ENCODE results near the gene PARD6G.

The PARD6G gene

GRCh38 chr18:80253871-80254492, 6.7 kb upstream of the PARD6G start:
- H3K4me3 ChIP-seq (ENCODE audit: low read depth, low read length) = no peak overlapping the region
- TF ChIP-seq CTCF (IDR thresholded peaks at IDR 0.05; ENCODE audit: low read depth, low read length) = no peak

DNA sequence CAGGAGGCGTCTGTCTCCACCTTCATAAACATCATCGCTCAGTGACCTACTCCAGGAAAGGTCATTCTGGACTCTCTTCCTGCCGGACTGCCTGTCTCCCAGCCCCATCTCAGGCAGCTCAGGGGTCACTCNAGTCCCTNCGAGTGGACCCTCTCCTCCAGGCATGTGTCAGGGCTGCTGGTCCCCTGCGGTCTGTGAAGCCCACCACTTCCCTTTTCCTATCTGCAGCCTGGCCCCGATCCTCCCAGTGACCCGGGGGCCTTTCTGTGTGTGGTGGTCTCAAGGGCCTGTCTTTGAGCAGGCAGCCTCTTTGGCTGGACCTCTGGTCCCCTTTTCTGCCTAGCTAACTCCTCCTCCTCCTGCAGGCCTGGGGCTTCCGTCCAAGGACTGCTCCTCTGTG, 5.9 kb upstream of the PARD6G start:
- no peak overlapping the region for H3K4me3 ChIP-seq (ENCODE audit: low read depth, low read length)
- TF ChIP-seq CTCF (IDR thresholded peaks at IDR 0.05; ENCODE audit: low read depth, low read length) = no peak

- TF ChIP-seq CTCF (IDR thresholded peaks at IDR 0.05; ENCODE audit: low read depth, low read length) = no peak
- H3K4me3 ChIP-seq (ENCODE audit: low read depth, low read length) = no peak overlapping the region
These were observed 4.8 kb upstream of the PARD6G start for GRCh38 chr18:80252136-80252535.

DNA sequence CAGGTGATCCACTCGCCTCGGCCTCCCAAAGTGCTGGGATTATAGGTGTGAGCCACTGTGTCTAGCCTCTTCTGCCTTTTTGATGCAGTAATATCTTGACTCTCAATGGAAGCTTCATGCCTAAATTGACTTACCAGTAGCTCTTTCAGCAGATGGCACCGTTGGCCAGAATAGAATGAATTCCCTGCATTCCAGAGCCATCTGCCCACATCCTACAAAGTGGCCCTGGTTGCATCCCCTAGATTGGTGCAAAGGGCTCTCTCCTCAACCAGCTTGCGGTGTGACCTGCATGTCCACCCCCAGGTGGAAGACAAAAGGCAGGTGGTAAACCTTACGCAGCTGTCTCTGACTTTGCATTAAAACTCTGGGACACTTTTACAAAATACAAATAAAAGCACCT, 4.4 kb upstream of the PARD6G start:
- no peak overlapping the region for H3K4me3 ChIP-seq (ENCODE audit: low read depth, low read length)

DNA sequence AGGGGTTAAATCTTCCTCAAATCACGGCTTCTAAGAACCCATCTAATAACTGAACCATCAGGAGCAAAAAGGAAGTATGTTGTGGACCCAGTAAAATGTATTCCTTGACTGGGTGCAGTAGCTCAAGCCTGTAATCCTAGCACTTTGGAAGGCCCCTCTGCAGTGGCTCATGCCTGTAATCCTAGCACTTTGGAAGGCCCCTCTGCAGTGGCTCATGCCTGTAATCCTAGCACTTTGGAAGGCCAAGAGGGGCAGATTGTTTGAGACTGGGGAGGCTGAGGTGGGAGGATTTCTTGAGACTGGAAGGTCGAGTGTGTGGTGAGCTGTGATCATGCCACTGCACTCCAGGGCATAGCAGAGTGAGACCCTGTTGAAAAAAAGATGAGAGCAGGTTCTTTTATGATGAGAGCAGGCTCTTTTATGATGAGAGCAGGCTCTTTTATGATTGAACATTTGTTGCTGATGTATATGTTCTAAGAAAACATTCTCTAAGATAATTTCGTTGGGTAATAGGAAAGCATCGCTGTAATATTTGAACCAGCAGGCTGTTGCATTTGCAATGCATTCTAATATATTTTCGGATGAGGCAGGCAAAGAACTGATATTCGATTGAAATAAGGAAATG, 3.5 kb upstream of the PARD6G start:
- no peak for TF ChIP-seq CTCF (IDR thresholded peaks at IDR 0.05; ENCODE audit: low read depth, low read length)
- H3K4me3 ChIP-seq (ENCODE audit: low read depth, low read length) = no peak overlapping the region

More for the DNA sequence above, 4.4 kb upstream of the PARD6G start:
- no peak for TF ChIP-seq CTCF (IDR thresholded peaks at IDR 0.05; ENCODE audit: low read depth, low read length)

DNA sequence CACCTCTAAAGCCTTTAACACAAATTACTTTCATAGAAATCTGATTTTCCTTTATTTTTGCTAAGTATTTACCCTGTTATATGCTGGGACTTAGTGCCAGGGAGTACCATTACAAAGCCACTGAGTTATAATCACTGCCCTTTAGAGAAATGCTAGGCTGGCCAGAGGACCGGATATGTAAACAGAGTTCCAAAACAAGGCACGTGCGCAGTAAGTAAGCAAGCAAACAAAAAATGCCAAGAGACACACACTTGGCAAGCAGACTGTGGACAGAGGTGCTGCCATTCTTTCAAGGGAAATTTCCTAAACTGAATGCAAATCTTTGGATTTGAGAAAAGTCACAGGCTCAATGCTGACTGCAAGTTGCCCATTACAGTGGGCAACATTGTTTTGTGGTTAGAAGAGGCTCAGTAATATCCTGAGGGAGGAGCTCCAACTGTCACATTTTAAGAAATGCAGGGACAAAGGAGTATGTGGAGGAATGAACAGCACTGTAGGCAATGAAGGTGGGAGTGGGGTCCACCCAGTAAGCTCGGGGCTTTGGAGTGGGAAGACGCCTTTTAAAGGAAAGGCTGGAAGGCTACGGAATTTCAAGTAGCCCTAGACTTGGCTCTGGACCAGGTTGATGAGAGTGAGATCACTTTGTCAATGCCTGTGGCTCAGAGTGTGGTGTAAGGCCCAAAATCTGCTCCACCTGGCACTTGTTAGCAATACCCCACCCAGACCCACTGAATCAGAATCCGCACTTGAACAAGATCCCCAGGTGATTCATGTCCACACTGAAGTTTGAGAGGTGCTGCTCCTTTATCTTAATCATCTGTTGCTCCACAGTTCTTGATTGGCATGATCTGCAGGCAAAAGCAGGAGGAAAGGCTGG, 2.1 kb upstream of the PARD6G start:
- no peak for TF ChIP-seq CTCF (IDR thresholded peaks at IDR 0.05; ENCODE audit: low read depth, low read length)
- no peak overlapping the region for H3K4me3 ChIP-seq (ENCODE audit: low read depth, low read length)
